ENCODE data around the gene SMOC2.
A peak's percentile ranks its signal among the peaks of the same experiment; 100 is the strongest.

Gene SMOC2

DNA sequence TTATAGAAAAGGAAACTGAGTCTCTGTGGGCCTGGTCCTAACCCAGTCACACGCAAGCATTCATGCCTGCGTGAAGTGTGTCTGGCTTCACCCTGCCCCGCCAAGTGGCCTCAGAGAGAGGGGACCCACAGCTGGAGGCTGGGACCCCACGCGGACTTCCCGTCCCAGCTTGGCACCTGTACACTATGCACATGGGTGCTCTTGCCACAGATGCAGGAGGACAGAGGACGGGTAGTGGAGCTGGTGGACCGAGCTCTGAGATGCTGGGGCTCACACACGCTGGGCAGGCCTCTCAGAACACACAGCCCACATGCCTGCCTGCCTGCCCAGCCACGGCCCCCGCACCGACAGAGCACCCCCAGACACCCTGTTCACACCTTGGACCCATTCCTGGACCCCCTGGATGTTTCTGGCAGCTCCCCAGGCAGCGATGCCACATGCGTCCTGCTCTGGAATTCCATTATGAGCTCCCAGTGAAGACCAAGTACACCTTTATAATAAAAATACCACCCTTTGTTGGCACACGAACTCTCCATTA is 24.9 kb upstream of the SMOC2 start:
- no peak for FAIRE-seq

DNA sequence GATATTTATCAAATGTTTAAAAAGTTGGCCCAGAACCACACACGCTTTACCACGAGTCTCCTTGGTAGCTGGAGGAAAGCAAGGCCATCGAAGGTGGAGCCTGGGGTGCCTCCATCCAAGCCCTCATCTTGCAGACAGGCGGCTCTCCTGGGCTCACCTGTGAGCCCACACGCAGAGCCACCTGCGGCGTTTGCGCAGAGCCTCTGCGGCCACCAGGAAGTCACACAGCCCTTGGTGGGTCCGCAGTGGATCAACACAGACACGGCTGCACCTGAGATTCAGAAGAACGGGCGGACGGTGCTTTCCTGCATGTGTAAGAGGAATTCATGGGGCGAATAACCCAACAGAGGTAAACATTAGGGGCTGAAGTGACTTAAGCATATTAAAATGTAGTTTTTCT is 24.5 kb upstream of the SMOC2 start:
- no peak for FAIRE-seq

DNA sequence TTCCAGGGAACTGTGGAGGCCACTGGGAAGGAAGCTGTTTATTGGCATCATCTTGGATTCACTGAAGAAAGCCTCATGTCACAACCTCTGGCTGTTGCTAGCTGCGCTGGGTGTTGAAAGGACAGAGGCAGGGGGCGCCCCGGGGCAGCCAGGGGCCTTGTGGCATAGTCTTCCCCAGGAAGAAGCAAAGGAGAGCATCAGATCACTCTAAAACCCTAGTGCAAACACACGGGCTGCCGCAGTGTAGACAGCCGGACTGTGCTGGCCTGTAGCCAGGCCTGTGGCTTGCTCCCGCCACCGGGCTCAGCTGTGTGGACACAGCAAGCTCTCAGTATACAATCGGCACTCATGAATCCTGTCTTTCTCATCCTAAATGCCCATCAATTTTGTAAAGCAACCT is 23.8 kb upstream of the SMOC2 start:
- FAIRE-seq, result no peak

DNA sequence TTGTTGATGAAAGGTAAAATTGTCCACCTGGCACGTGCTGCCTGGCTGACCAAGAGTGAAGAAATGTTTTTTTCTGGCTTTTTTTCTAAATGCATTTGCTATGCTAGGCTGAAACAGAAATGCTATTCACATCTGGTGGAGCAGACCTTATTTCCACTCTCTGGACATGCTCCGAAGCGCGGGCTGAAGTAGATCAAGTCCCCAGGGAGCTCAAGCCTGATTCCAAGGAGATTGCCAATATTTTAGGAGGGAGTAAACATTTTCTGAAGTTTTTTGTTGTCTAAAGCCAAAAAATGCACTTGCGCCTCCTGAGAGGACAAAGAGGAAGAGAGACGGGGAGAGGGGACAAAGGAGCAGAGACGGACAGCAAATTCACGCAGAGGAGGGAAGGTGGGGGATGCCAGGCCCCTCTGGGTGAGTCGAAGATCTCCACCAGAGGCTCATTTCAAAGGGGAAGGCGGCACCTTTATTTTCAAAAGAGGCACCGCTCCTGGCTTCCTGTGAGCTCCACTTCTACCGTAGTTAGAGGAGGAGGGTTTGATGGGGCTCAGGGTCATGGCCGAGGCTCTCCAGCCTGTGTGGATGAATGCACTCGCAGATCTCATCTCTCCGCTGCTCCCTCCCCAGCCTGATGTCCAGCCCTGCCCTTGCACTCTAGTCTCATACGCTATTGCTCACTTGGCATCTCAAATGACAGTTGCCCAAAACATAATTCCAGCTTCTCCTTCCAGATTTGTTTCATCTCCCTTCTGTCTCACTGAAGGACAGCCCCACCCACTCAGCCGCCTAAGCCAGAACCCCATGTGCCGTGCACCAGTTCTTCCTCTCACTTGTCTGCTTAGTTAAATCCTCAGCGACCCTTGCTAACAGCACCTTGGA is 23.1 kb upstream of the SMOC2 start:
- peak; percentile 89 for FAIRE-seq

DNA sequence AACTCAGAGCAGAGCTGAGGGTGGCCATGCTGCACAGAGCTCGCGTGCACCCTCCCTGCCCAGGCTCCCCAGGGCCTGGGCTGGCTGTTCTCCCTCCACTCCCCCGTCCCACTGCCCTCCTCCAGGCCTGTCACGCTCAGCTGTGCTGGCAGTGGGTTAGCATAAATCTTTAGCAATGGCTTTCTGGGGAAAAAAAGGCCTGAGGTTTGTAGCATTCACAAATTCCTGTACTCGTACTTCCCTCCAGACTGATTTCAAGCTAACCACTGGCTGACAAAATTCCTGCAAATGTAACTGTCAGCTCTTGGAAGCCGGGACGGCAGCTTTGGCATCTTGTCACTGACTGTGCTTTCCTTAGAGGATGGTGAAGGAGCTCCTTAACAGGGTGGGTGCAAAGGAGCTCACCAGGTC is 22.3 kb upstream of the SMOC2 start:
- FAIRE-seq, result no peak

DNA sequence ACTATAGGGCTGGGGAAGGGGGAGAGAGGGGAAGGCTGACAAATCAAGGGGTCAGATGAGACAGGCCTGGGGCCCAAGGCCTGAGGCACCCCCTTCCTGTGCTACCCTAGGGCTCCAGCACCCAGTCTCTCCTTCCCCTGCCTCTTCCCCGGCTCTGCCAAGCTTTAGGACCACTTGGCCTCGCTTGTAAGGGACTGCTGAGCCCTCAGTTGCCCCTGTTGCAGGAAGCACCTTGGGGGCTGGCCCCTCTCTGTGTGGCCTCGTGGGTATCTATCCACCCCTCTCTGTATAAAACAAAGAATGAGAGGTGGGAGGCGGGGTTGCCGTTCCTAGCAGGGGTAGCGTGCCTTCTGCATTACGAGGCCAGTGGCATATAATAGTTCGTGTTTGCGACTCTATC is 21.4 kb upstream of the SMOC2 start:
- FAIRE-seq, result no peak

DNA sequence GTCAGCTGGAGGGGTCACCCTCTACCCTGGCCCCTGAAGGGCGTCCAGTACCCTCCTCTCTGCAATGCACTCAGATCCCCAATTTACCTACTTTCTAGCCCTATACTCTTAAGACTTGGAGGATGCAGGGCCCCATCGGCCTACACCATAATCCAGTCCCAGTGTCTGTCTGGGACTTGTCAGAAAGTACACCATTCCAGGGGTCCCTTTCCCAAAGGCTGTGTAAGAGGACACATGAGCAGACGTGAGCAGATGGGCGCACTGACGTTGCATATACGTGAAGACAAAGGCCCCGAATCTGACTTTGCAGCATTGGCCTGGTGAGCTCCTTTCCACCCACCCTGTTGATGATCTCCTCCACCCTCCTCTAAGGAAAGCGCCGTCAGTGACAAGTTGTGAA is 20.9 kb upstream of the SMOC2 start:
- FAIRE-seq, result no peak

DNA sequence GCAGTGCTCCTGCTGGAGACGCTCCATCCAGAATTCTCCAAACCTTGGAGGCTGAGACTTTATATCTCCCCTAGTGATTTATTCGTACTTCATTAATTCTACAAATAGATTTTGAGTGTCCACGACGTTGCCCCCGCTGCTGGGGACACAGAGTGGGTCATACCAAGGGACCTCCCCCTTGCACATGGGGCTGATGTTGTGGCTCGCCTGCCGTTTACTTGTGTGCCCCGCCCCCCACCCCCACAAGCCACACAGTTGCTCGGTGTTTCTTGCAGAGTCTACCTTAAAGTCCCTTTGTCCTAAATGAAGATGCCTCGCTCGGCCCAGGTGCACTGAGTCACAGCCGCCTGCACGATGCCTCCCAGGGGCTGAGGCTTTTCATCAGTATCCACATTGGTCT is 20.3 kb upstream of the SMOC2 start:
- FAIRE-seq, result no peak

DNA sequence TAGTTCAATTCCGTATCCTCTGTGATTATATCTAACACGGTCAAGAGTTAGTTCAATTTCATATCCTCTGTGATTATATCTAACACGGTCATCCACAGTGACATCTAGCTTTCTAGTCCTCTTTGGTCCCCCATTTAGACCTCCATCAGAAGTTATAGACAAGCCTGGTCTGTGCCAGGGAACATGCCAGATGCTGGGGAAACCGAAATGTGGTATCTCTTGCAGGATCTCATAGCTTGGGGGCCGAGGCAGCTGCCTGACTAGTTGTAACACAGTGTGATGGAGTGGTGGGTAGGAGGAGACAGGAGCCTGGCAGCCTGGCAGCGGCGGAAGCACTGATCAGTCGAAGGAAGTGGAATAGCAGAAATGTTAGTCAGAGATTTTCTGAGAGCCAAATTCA is 13.8 kb upstream of the SMOC2 start:
- no peak for FAIRE-seq

DNA sequence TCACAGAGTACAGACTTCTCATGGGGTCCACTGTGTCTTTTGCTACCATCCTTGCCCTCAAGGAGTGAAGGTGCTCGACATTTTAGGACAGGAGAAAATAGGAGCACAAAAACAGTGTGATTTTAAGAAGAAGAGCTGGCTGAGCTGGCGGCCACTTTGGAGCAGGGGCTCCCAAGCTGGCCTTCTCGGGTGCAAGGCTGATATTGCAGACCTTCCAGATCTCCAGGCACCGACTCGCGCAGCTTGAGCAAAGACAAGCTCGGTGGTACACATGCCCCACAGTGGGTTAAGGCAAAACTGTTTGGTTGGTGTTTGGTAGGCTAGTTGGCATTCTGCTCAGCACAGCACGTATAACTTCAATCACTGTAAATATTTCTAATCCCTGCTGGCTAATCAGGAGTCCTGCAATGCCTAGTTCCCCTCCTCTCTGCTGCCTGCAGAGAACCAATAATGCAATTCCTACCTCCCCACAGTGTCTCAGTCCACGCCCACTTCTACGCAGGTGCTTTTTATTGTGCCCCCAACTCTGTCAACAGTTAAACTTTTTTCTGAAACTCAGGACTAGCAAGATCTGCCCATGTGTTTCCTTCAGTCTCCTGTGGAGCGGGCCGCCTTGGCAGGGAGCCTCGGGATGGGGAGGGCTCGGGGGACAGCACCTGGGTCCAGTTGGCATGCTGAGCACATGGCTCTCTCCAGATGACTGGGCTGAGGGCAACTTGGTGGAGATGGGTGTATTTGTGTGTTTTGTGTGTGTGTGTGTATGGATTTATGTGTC is 12.7 kb upstream of the SMOC2 start:
- no peak for FAIRE-seq

DNA sequence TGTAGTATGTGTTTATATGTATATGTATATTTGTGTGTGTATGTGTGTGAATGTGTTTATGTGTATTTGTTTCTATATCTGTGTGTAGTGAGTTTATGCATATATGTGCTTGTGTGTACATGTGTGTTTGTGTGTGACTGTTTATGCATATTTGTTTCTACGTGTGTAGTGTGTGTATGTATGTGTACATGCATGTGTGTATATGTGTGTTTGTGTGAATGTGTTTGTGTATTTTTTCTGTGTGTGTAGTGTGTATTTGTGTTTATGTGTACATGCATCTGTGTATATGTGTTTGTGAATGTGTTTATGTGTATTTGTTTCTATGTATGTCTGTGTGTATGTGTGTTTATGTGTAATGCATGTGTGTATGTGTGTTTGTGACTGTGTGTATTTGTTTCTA is 12.1 kb upstream of the SMOC2 start:
- FAIRE-seq, result no peak

DNA sequence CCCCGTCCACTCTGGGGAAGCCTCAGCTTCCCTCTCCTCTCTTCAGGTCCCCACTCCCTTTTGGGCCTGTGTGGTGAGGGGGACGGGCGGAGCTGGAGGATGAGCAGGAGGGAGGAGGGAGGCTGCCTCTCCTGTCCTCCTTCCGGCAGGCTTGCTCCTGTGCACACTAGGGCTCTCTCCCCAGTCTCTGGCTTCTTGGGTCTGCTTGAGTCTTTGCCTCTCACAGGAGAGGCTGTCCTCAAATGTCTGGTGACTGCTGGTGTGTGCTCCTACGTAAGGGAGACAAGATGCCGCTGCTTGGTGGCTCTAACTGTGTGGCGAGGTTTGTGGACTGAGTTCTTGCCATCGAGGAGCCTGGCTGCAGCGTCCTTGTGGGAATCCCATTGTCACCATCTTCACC is 8.8 kb upstream of the SMOC2 start:
- FAIRE-seq, result no peak

DNA sequence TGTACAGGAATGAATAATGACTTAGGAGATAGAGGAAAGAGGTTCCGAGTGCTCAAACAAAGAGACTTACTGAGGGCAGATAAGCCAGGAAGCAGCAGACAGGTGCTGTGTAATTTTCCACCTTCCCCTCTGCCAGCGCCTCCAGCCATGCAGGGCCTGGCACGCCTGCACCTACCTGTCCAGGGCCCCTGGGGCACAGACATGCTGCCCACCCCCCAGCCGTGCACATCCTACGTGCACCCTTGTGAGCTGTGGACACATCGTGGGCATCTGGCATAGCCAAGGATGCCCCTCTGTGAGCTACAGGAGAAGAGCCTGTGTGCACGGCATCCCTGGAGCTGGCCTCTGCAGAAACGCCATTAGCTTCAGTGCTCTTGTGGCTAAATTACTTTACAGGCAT is 7.1 kb upstream of the SMOC2 start:
- no peak for FAIRE-seq

DNA sequence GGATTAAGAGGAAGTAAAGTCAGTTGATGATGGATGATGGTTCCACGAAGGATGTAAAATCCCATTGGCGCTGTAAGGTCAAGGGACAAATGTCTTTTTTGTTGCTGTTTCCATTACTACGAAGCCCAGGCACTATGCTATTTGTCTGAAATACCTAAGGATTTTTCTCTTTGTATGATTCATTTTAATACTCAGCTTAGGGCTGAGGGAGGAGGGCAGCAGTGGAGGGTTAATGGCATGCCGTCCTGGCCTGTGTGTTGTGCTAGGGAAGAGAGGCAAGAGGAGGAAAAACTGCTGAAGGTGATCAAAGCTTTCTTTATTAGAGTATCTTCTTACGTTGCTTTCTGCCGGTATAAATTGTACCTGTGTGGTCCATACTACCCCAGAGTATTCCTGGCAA is 6.5 kb upstream of the SMOC2 start:
- no peak for FAIRE-seq

DNA sequence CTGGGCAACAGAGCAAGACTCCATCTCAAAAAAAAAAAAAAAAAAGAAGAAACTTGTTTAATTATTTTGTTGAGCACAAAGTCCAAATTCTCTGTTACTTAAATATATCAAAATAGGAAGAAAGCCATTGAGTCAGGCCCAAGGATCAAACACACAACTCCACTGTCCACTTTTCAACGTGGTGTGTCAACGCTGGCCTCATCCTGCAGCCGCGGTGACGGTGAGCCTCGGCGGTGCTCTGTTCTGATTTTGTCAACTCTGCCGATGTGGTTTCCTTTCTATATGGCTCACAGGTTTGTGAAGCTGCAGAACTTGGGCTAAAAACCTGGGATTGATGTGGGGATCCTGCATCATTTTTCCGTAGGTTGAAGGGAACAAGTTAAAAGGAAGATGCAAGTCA is 3.2 kb upstream of the SMOC2 start:
- FAIRE-seq, result no peak

DNA sequence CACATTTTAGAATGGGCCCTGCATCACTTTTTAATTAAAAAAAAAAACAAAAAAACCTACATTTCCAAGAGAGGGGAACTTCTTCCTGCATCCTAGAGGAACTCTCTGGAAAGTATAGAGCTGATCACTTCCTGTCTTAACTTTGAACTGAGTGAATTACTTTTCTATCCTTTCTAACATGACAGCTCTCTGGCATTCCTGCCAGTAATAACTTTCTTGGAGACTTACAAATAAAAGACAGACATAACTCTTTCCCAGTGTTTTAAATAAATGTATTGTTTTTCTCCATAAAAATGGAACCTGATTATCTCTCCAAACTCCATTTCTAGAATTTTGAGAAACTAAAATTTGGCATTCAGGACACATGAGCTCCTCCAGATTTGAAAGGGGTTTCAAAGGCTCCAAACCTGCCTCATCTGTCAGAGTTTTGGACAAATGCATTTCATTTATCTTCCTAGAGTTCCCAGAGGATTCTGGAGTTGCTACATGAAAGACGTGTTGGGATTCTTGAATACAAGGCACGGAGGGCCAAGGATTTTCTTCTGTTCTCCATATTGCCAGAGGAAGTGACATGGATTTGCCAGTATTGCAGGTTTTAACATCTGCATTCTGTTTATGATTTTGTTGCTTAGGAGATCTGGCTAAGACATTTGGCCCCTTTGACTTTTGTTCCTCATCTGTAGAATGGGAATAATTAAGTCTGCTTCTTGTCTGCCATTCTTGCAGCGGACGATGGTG is 2.0 kb upstream of the SMOC2 start:
- FAIRE-seq, result no peak

DNA sequence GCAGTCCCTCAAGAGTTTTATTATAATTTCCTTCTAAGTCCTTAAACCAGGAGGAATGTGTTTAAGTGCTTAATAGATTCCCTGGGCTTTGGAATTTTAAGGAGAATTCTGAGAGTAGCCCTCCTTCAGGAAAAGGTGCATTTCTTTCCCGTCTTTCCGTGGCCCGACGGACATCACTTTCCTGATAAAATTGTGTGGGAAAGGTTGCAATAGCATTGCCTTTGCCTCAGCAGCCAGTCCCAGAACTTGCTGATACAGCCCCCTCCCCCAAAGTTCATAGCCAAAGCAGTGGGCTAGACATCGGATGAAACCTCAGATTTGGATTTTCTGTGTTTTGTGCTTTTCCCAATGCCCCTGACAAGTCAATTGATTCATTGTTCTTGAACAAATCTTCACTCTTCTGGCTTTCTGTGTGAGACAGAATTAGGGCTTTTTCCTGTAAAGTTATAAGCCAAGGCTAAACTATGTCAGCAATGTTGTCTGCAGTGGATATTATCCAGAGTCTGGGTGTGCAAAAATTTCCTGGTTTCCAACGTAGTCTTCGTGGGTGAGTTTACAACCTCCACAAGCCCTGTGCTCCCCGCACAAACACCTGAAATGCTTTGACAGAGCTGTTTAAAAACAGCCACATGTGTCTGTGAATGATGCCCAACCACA is 1.1 kb upstream of the SMOC2 start:
- FAIRE-seq, result no peak

DNA sequence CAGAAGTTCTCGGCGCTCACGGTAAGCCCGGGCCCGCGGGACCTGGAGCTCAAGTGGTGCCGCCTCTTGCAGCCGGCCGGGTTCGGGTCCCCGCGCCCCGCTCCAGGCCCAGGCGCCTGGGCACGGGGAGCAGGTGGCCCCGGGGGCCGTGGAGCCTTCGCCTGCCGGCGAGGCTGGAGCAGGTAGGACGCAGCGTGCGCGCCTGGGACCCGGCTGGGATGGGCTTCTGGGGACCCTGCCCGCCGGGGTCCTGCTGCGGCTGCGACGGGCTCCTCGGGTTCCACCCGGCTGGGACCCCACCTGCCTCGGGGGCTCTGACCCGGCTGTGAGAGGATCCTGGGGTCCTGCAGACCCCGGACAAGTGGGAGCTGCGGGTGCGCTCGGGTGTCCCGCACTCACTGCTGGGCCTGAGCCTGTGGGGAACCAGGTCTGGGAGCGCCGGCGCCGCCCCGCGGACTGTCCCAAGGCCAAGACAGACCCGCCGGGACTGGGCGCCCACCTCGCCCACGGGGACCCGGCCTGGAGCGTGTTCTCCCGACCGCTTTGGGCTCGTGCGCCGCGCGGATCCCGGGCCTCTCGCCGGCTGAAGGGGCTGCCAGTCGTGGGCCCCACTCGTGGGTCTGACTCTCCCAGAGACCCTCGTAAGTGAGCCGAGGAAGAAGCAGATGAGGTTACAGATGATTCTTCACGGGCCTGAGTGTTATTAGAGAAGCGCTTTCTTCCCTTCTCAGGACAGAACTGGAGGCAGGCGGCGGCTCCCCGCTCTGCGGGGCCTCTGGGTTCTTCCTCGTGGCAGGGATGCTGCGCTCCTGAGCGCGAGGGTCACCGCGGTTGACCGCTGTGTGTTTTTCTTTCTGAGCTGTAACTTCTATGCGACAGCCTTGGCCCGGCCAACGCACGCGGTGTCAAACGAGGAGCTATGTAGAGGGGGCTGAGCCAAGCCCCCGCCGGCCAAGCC is 729 bp downstream of the SMOC2 start:
- FAIRE-seq, result no peak

DNA sequence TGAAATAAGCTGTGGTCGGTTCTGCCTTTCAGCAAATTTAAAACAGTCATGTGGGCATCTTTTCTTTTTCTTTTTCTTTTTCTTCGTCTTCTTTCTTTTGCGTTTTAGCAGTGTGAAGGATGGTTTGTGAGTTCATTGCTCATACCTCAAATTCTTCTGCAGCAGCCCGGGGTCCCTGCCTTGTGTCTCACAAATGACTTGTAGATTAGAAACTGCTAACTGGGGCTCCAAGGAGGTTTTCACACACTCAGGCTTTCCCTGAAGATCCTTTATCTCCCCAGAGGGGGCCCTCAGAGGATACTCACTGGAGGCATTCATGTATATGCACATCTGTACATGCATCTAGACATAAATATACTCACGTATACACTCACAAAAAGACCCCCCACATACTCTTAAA is 1.7 kb downstream of the SMOC2 start:
- FAIRE-seq, result no peak

DNA sequence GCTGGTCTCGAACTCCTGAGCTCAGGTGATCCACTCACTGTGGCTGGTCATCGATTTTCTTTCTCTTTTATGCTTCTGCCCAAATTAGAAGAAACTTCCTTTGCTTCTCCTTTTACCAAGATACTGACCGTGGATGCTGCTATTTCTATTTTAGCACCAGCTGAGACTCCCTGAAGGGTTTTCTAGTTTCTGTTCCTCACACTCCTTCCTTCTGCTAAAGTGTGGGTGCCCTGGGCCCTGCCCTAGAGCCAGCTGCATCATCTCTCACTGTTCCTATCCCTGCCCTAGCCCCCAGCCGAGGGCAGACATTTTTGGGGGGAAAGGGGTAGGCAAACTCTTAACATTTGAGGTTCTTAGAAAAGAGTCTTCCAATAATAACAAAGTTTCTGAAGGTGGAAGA is 6.3 kb downstream of the SMOC2 start:
- no peak for FAIRE-seq

DNA sequence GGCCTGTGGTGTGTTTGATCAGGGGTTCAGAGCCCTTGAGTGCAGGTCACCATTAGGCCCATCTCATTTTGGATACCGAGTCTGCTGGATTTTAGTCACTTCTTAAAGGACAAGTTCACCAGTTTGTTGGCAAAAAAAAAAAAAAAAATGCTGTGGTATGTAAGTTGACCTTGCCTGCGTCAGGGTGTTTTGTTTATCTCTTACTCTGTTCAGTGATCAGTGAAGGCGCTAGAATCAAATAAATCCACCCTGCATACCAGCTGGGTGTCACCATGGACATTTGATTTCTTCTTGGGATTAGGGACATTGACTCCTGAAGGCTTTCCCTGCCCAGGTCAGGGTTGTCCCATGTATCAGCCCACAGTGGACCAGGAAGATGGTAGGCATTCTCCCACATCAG is 6.7 kb downstream of the SMOC2 start:
- no peak for FAIRE-seq

All from endometrium (tissue), 2 donors.